GM12878 (cell line): ENCODE data around the gene DOCK2. TPM values are rescaled to one million over a fixed set of nuclear protein-coding genes. Genes with fewer than 3 reads are reported as not detected.
A peak's percentile ranks its signal among the peaks of the same experiment; 100 is the strongest.

Experiments
- CEBPZ ChIP-seq: fragments of 150-350 bp; IDR thresholded peaks from 2 replicates; pipeline ENCODE4 v1.6.1; 2016; ENCODE audit warnings: low read depth, low read length
- CREM ChIP-seq: IDR thresholded peaks from 2 replicates; pipeline ENCODE4 v1.6.1; 2014; ENCODE audit warnings: antibody characterized with exemption, low read depth
- CTCF ChIP-seq, 3 experiments: IDR thresholded peaks in 2 of 3; conservative IDR thresholded peaks in 1 of 3; 2 replicates each; pipeline ENCODE4 v1.5.1; 2011; ENCODE audit warnings: low read depth in 3 of 3, low read length in 3 of 3, mild to moderate bottlenecking in 3 of 3, control low read depth in 2 of 3, moderate library complexity in 2 of 3, inconsistent platforms in 1 of 3, mixed read lengths in 1 of 3; ENCODE audit not compliant: control insufficient read depth in 2 of 3, insufficient read depth in 1 of 3; ENCODE audit errors: extremely low read depth in 1 of 3
- E2F8 ChIP-seq: fragments of 450-650 bp; IDR thresholded peaks from 2 replicates; pipeline ENCODE4 v1.6.1; 2018; ENCODE audit warnings: mild to moderate bottlenecking, low read depth, moderate library complexity; ENCODE audit not compliant: partially characterized antibody
- ETV6 ChIP-seq, 2 experiments: fragments of 450-650 bp in 1 of 2; IDR thresholded peaks in 1 of 2; conservative IDR thresholded peaks in 1 of 2; 2 replicates each; pipeline ENCODE4 v1.6.1; 2014; ENCODE audit warnings: antibody characterized with exemption in 1 of 2, borderline replicate concordance in 1 of 2, low read depth in 1 of 2, mild to moderate bottlenecking in 1 of 2, moderate library complexity in 1 of 2
- IKZF1 ChIP-seq: fragments of 450-650 bp; conservative IDR thresholded peaks from 2 replicates; pipeline ENCODE4 v1.6.1; 2017; ENCODE audit warnings: antibody characterized with exemption, mild to moderate bottlenecking
- IRF4 ChIP-seq: IDR thresholded peaks from 2 replicates; pipeline ENCODE4 v1.6.1; 2011; ENCODE audit warnings: low read depth, low read length
- NFYA ChIP-seq: IDR thresholded peaks from 2 replicates; pipeline ENCODE4 v1.6.1; 2011; ENCODE audit warnings: low read depth, mild to moderate bottlenecking, low read length, improper control_type of control experiment, borderline replicate concordance
- NKRF ChIP-seq: fragments of 450-650 bp; conservative IDR thresholded peaks from 2 replicates; pipeline ENCODE4 v1.6.1; 2017; ENCODE audit warnings: mild to moderate bottlenecking, moderate library complexity
- NRF1 ChIP-seq: conservative IDR thresholded peaks from 2 replicates; pipeline ENCODE4 v1.6.1; 2011; ENCODE audit warnings: mild to moderate bottlenecking, low read depth, low read length, improper control_type of control experiment
- RUNX3 ChIP-seq: IDR thresholded peaks from 2 replicates; pipeline ENCODE4 v1.6.1; 2012; ENCODE audit warnings: low read length, inconsistent platforms
- SIN3A ChIP-seq: IDR thresholded peaks from 2 replicates; pipeline ENCODE4 v1.6.1; 2012; ENCODE audit warnings: low read depth, low read length, improper control_type of control experiment
- SKIL ChIP-seq: fragments of 450-650 bp; IDR thresholded peaks from 2 replicates; pipeline ENCODE4 v1.6.1; 2017; ENCODE audit warnings: mild to moderate bottlenecking, low read depth, inconsistent platforms; ENCODE audit not compliant: poor library complexity, severe bottlenecking
- TARDBP ChIP-seq: IDR thresholded peaks from 2 replicates; pipeline ENCODE4 v1.6.1; 2016; ENCODE audit warnings: borderline replicate concordance
- TCF12 ChIP-seq: IDR thresholded peaks from 2 replicates; pipeline ENCODE4 v1.6.1; 2011; ENCODE audit warnings: low read depth, mild to moderate bottlenecking, low read length
- WRNIP1 ChIP-seq: IDR thresholded peaks from 2 replicates; pipeline ENCODE4 v1.6.1; 2011; ENCODE audit warnings: low read depth, low read length, improper control_type of control experiment, borderline replicate concordance
- YY1 ChIP-seq: IDR thresholded peaks from 2 replicates; pipeline ENCODE4 v1.6.1; 2011; ENCODE audit warnings: low read depth, mild to moderate bottlenecking, low read length
- ZNF274 ChIP-seq: IDR thresholded peaks from one replicate; pipeline ENCODE4 v1.8.0; 2011; ENCODE audit not compliant: insufficient read length, insufficient read depth
- polyA plus RNA-seq, 11 experiments: library from polyadenylated mRNA; depleted of rRNA in 4 of 11; unstranded in 6 of 11; stranded (reverse) in 5 of 11; fragments of >200 nt; fragmentation: Nextera tagmentation in 4 of 11; fragmentation: Illumina TruSeq in 1 of 11; extraction: Ambion mirVana in 4 of 11; extraction: Trizol in 1 of 11; gene quantifications; 1 replicate in 1 of 11; 2 replicates in 10 of 11; pipeline versions ENCODE4 v1.2.1 to v1.2.3, GENCODE V29; 2011 to 2016; ENCODE audit warnings: inconsistent platforms in 2 of 11, missing spikeins in 2 of 11, low read depth in 1 of 11
- total RNA-seq, 4 experiments: library from RNA; depleted of rRNA in 3 of 4; stranded (reverse); fragments of >200 nt in 3 of 4; fragmentation: Illumina TruSeq in 1 of 4; extraction: Trizol in 1 of 4; gene quantifications; 2 replicates each; pipeline versions ENCODE4 v1.2.1 to v1.2.3, GENCODE V29; 2013 to 2021

DOCK2 gene
- total and polyA plus RNA-seq, 10 of the 15 experiments (the other 5 are each of a cell fraction or from before 2014, with no cell fraction given), result 34.2 to 192 (median 118) TPM

GRCh38 chr5:169804861-169805260, 167.8 kb downstream of the DOCK2 start (continued):
- TF ChIP-seq CEBPZ (no peak), RUNX3 (peak; percentile 63), TCF12 (no peak), NRF1 (no peak), IKZF1 (no peak), TARDBP (no peak), CTCF (IDR thresholded peaks at IDR 0.05 in 2 of 3, conservative IDR thresholded peaks at IDR 0.05 in 1 of 3; ENCODE audit: control insufficient read depth in 2 of 3, extremely low read depth in 1 of 3, insufficient read depth in 1 of 3, low read depth in 3 of 3, low read length in 3 of 3) (no peak), WRNIP1 (no peak), SIN3A (no peak), CREM (no peak), ETV6 (conservative IDR thresholded peaks at IDR 0.05 in 1 of 2, IDR thresholded peaks at IDR 0.05 in 1 of 2; ENCODE audit: borderline replicate concordance in 1 of 2, low read depth in 1 of 2) (no peak), ZNF274 (no peak), SKIL (no peak), NKRF (no peak), NFYA (no peak), E2F8 (no peak), YY1 (no peak), IRF4 (no peak)
